Sigmoid colon (tissue), 7 donors: ENCODE measurements around the gene CAPN6. TPM values are rescaled to one million over a fixed set of nuclear protein-coding genes. Genes with fewer than 3 reads are reported as not detected.

Experiments used
- DNase-seq: peaks from one replicate; pipeline ENCODE4 v3.0.0-alpha.2; 2019
- H3K27ac ChIP-seq, 4 donors: fragments of 200-600 bp; sonication (generic); one replicate each; pipeline ENCODE4 v1.5.1; 2016 to 2019; ENCODE audit warnings: mild to moderate bottlenecking in 1 of 4
- H3K27me3 ChIP-seq, 3 donors: fragments of 200-600 bp; sonication (generic); one replicate each; pipeline ENCODE4 v1.5.1; 2019; ENCODE audit warnings: mild to moderate bottlenecking in 1 of 3
- H3K36me3 ChIP-seq, 4 donors: fragments of 200-600 bp; sonication (generic); one replicate each; pipeline ENCODE4 v1.5.1; 2016 to 2019
- H3K4me1 ChIP-seq, 4 donors: fragments of 200-600 bp; sonication (generic); one replicate each; pipeline ENCODE4 v1.5.1; 2017 to 2019
- H3K4me3 ChIP-seq, 4 donors: fragments of 200-600 bp; sonication (generic); one replicate each; pipeline ENCODE4 v1.5.1; 2017 to 2019; ENCODE audit warnings: mild to moderate bottlenecking in 2 of 4, moderate library complexity in 1 of 4
- H3K9me3 ChIP-seq, 4 donors: fragments of 200-600 bp in 3 of 4; sonication (generic) in 3 of 4; one replicate each; pipeline versions ENCODE4 v1.5.1 to v1.6.1; 2013 to 2019
- EP300 ChIP-seq, 4 donors: sonication (generic); formaldehyde crosslinking; IDR thresholded peaks; one replicate each; pipeline ENCODE4 v1.6.1; 2017; ENCODE audit warnings: antibody characterized with exemption in 4 of 4
- POLR2A ChIP-seq, 2 donors: fragments of 450-650 bp; IDR thresholded peaks; one replicate each; pipeline ENCODE4 v1.6.1; 2016; ENCODE audit warnings: antibody characterized with exemption in 2 of 2, mild to moderate bottlenecking in 2 of 2, moderate library complexity in 2 of 2
- POLR2AphosphoS5 ChIP-seq, 4 donors: sonication (generic); formaldehyde crosslinking; IDR thresholded peaks; one replicate each; pipeline ENCODE4 v1.6.1; 2017; ENCODE audit warnings: antibody characterized with exemption in 4 of 4
- WGBS, 2 donors: extraction: QIAGEN DNeasy Blood & Tissue Kit; methylation state at CpG; one replicate each; pipeline ENCODE4 v1.1.7; 2013; 5-methylcytosine and 5-hydroxymethylcytosine counted together
- intact Hi-C: fragments of 100-400 bp; cut with DNase I; formaldehyde crosslinking; loops from one replicate; pipeline ENCODE4 v1.15.1; 2023
- polyA plus RNA-seq, 3 donors: library from polyadenylated mRNA; stranded (reverse); fragments of 200-250 nt; gene quantifications; one replicate each; pipeline ENCODE4 v1.2.3, GENCODE V29; 2013
- total RNA-seq, 4 donors: library from RNA; depleted of rRNA; stranded (reverse); fragments of >200 nt; gene quantifications; one replicate each; pipeline ENCODE4 v1.1.0, GENCODE V29; 2016
- TF ChIP-seq, protein P1 (sequence below), 4 experiments: fragments of 450-650 bp in 3 of 4; fragments of 200-600 bp in 1 of 4; IDR thresholded peaks; one replicate each; pipeline ENCODE4 v1.5.1; 2016 to 2019; ENCODE audit warnings: antibody characterized with exemption in 4 of 4, mild to moderate bottlenecking in 3 of 4, moderate library complexity in 2 of 4
- donor health status: healthy with polysubstance abuse.
- donor health status: Bipolar disorder and iron deficiency.
- donor health status: healthy.

Gene CAPN6
- total and polyA plus RNA-seq, 7 donors = 0.81 to 2.8 (median 1.2) TPM

DNA sequence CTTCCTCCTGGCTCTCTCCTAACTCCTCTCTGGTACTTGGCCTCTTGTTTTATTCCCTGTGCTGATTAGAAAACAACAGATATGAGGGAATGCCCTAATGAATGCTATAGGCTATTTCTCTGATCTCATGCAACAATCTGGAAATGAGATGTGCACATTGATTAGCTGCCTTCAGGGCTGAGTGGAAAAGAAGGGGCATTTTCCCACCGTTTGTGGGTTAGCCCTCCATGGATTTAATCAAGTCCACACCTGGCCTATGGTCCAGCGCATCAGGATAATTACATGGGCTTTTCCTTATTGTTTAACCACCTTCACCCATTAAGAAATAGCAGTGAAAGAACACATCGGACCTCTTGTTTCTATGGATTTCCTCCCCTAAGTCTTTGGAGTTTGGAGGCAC lies 70.0 kb downstream of the CAPN6 start:
- H3K27ac ChIP-seq = no peak overlapping the region
- no peaks in the 10 kb centered on the region for H3K9me3 ChIP-seq
- TF ChIP-seq, protein P1, sequence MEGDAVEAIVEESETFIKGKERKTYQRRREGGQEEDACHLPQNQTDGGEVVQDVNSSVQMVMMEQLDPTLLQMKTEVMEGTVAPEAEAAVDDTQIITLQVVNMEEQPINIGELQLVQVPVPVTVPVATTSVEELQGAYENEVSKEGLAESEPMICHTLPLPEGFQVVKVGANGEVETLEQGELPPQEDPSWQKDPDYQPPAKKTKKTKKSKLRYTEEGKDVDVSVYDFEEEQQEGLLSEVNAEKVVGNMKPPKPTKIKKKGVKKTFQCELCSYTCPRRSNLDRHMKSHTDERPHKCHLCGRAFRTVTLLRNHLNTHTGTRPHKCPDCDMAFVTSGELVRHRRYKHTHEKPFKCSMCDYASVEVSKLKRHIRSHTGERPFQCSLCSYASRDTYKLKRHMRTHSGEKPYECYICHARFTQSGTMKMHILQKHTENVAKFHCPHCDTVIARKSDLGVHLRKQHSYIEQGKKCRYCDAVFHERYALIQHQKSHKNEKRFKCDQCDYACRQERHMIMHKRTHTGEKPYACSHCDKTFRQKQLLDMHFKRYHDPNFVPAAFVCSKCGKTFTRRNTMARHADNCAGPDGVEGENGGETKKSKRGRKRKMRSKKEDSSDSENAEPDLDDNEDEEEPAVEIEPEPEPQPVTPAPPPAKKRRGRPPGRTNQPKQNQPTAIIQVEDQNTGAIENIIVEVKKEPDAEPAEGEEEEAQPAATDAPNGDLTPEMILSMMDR (IDR thresholded peaks at IDR 0.05) = no peak
- no peak for TF ChIP-seq EP300 (IDR thresholded peaks at IDR 0.05)
- no peak for TF ChIP-seq POLR2AphosphoS5 (IDR thresholded peaks at IDR 0.05)
- no peak for TF ChIP-seq POLR2A (IDR thresholded peaks at IDR 0.05)
- intact Hi-C loops = no loop called here
- peaks cover 0 to 4% (median 0%) of the 10 kb centered on the region in 3 donors for H3K27me3 ChIP-seq
- no peak for DNase-seq
- no peak overlapping the region for H3K4me3 ChIP-seq
- no peaks in the 10 kb centered on the region for H3K4me1 ChIP-seq
- 80% methylated on average over 3 of the region's 3 CpGs for WGBS, 2 donors
- no peaks in the 10 kb centered on the region for H3K36me3 ChIP-seq

DNA sequence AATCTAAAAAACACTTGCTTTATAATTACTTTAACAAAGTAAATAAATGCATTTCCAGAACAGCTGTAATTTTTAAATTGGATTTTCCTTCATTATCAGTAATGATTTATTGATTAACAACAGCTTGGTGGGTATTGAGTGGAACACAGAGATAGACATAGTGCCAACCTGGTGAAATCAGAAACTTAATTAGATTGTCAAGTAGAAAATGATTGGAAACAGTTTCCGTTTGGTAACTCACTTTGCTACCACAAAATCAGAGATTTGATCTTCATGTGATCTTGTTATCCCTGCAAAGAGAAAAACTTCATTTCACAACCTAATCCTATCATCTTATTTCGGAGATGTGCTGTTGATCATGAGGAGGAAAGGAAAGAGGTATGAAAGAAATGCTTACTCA lies 70.8 kb downstream of the CAPN6 start:
- H3K27ac ChIP-seq = no peak overlapping the region
- WGBS, 2 donors = 76 to 81% methylated on average over 2 of the region's 2 CpGs
- TF ChIP-seq POLR2AphosphoS5 (IDR thresholded peaks at IDR 0.05) (no peak), EP300 (IDR thresholded peaks at IDR 0.05) (no peak), POLR2A (IDR thresholded peaks at IDR 0.05) (no peak)
- TF ChIP-seq, protein P1 (IDR thresholded peaks at IDR 0.05) = no peak
- H3K36me3 ChIP-seq = no peaks in the 10 kb centered on the region
- H3K9me3 ChIP-seq = no peaks in the 10 kb centered on the region
- H3K27me3 ChIP-seq = peaks cover 0 to 4% (median 0%) of the 10 kb centered on the region in 3 donors
- no peak for DNase-seq
- intact Hi-C loops = no loop called here
- no peak overlapping the region for H3K4me3 ChIP-seq
- no peaks in the 10 kb centered on the region for H3K4me1 ChIP-seq

Other genes with a start within 250 kb of the CAPN6 start
- 1 to 10 TPM; 1.1 to 1.5 (median 1.4) TPM for gene PAK3, start 174.3 kb downstream of the CAPN6 start, total RNA-seq
- gene PAK3, start 174.3 kb downstream of the CAPN6 start, polyA plus RNA-seq = under 1 TPM in 2 of 3 donors, not detected in 1; under 0.01 to 0.26 TPM
- gene DCX, start 141.7 kb upstream of the CAPN6 start, total RNA-seq = 1 to 10 TPM in 1 of 4 donors, under 1 TPM in 3; 0.14 to 1.4 (median 0.26) TPM
- gene DCX, start 141.7 kb upstream of the CAPN6 start, polyA plus RNA-seq = under 1 TPM in 2 of 3 donors, not detected in 1; under 0.01 to 0.06 TPM
- 1 to 10 TPM; 1.4 to 4.1 (median 2.4) TPM for gene SERTM2, start 241.2 kb upstream of the CAPN6 start, total RNA-seq
- under 1 TPM in 2 of 3 donors, not detected in 1; 0.12 to 0.60 TPM for gene SERTM2, start 241.2 kb upstream of the CAPN6 start, polyA plus RNA-seq